Measurements from ENCODE around the gene SEMA6D.

DNA sequence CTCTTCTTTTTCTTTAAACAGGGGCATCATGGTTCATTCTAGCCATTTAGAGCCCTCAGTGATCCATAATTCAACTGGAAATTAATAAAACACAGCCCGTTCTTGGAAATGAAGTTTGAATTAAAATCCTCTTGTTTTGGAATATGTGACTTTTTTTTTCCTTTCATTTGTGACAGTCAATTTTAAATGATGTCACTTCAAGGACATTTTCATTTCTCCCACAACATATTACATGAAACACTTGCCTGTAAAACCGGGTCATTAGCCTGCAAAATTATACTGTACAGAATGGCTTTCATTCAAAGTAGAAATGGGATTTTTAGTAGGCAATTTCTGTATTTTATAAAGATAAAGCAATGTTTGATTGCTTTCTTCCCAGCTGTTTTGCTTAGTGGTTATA lies 789 bp upstream of the SEMA6D start:
- TF ChIP-seq, protein P1, sequence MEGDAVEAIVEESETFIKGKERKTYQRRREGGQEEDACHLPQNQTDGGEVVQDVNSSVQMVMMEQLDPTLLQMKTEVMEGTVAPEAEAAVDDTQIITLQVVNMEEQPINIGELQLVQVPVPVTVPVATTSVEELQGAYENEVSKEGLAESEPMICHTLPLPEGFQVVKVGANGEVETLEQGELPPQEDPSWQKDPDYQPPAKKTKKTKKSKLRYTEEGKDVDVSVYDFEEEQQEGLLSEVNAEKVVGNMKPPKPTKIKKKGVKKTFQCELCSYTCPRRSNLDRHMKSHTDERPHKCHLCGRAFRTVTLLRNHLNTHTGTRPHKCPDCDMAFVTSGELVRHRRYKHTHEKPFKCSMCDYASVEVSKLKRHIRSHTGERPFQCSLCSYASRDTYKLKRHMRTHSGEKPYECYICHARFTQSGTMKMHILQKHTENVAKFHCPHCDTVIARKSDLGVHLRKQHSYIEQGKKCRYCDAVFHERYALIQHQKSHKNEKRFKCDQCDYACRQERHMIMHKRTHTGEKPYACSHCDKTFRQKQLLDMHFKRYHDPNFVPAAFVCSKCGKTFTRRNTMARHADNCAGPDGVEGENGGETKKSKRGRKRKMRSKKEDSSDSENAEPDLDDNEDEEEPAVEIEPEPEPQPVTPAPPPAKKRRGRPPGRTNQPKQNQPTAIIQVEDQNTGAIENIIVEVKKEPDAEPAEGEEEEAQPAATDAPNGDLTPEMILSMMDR (IDR thresholded peaks at IDR 0.05; ENCODE audit: poor library complexity) = no peak
- no peak for TF ChIP-seq EZH2phosphoT487 (IDR thresholded peaks at IDR 0.05; ENCODE audit: low read depth, severe bottlenecking, unreplicated experiment)
- TF ChIP-seq EZH2 (IDR thresholded peaks at IDR 0.05; ENCODE audit: borderline replicate concordance) = no peak

All from hepatocyte (in vitro differentiated cells).